Neutrophil (primary cell): ENCODE results near the gene CKB.

Experiments
- H3K27ac ChIP-seq: fragments of 200-600 bp; sonication (generic); 2 replicates; pipeline ENCODE4 v1.5.1; 2016; ENCODE audit warnings: mild to moderate bottlenecking, moderate library complexity
- H3K27me3 ChIP-seq: fragments of 200-600 bp; sonication (generic); 2 replicates; pipeline ENCODE4 v1.6.0; 2016; ENCODE audit warnings: mild to moderate bottlenecking
- H3K36me3 ChIP-seq: fragments of 200-600 bp; sonication (generic); 2 replicates; pipeline ENCODE4 v1.5.1; 2017
- H3K4me1 ChIP-seq, 2 experiments: fragments of 200-600 bp in 1 of 2; sonication (generic) in 1 of 2; 1 replicate in 1 of 2; 2 replicates in 1 of 2; pipeline versions ENCODE4 v1.5.1 to v1.6.1; 2013 to 2016; ENCODE audit warnings: low read depth in 1 of 2, low read length in 1 of 2, mild to moderate bottlenecking in 1 of 2, moderate library complexity in 1 of 2; ENCODE audit not compliant: control insufficient read depth in 1 of 2, insufficient read depth in 1 of 2
- H3K4me3 ChIP-seq, 2 experiments: fragments of 200-600 bp in 1 of 2; sonication (generic) in 1 of 2; 1 replicate in 1 of 2; 2 replicates in 1 of 2; pipeline ENCODE4 v1.5.1; 2013 to 2016; ENCODE audit warnings: low read depth in 1 of 2, low read length in 1 of 2, mild to moderate bottlenecking in 1 of 2, moderate library complexity in 1 of 2
- H3K9me3 ChIP-seq: fragments of 200-600 bp; sonication (generic); 2 replicates; pipeline ENCODE4 v1.5.1; 2016
- TF ChIP-seq, protein P1 (sequence below): fragments of 200-600 bp; sonication (generic); IDR thresholded peaks from 2 replicates; pipeline ENCODE4 v1.5.1; 2016; ENCODE audit warnings: antibody characterized with exemption

CKB gene

DNA sequence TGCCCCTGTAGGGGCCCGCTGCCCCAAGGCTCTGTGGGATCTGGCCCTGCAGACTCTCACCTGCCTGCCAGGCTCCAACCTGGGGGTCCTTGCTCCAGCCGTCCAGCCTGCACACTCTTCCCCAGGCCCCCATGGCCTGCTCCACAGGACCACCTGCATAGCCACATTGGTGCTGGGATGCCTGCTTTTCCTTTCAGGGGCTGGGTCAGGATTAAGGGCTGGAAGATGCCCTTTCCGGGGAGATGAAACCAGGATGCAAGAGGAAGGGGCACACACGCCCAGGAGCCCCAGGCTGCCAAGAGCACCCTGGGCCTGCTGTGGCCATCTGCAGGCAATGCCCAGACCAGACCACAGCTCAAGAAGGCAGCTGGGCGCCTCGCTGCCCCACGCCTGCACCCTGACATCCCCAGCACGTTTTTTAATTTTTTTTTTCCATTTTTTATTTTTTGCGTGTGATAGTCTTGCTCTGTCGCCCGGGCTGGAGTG is 24.9 kb upstream of the CKB start:
- Histone ChIP-seq H3K4me3 (no peak overlapping the region), H3K27ac (no peak overlapping the region), H3K27me3 (no peaks in the 10 kb centered on the region), H3K9me3 (no peaks in the 10 kb centered on the region), H3K4me1 (no peaks in the 10 kb centered on the region), H3K36me3 (no peaks in the 10 kb centered on the region)
- TF ChIP-seq, protein P1, sequence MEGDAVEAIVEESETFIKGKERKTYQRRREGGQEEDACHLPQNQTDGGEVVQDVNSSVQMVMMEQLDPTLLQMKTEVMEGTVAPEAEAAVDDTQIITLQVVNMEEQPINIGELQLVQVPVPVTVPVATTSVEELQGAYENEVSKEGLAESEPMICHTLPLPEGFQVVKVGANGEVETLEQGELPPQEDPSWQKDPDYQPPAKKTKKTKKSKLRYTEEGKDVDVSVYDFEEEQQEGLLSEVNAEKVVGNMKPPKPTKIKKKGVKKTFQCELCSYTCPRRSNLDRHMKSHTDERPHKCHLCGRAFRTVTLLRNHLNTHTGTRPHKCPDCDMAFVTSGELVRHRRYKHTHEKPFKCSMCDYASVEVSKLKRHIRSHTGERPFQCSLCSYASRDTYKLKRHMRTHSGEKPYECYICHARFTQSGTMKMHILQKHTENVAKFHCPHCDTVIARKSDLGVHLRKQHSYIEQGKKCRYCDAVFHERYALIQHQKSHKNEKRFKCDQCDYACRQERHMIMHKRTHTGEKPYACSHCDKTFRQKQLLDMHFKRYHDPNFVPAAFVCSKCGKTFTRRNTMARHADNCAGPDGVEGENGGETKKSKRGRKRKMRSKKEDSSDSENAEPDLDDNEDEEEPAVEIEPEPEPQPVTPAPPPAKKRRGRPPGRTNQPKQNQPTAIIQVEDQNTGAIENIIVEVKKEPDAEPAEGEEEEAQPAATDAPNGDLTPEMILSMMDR = no peak

DNA sequence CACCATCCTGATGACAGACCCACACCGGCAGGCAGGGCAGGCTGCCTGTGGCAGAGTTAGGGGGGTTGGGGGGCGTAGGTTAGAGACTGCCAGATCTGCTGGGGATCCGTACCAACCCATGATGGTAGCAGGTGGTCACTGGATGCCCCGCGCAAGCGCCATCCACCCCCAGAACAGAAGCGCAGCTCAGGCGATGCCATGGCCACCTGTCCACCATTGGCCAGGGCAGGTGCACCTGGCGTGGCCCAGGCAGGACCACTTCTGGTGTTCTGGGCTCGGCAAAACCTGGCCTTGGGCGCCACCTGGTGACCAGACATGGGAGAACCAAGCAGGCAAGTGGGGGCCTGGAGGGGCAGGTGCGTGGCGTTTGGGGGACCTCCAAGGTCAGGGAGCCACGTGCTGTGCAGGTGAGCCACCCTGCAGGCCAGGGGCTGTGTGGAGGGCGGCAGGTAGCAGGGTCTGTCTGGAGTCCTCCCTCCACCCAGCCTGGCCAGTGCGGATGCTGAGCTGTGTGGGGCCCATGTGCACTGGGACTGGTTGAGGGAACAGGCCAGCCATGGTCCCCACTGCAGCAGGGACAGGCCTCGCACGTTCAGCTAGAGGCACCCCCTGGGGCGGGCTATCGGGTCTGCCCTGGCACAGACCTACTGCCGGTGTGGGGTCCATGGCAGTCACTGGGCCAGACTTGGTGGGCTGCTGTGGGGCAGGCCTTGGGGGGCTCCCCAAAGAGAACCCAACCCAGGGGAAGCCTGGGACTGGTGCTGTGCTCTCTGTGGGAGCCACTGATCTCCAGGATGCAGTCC is 24.2 kb upstream of the CKB start:
- TF ChIP-seq, protein P1 = peak; percentile 88
- no peaks in the 10 kb centered on the region for H3K9me3 ChIP-seq
- H3K27me3 ChIP-seq = peaks cover 4% of the 10 kb centered on the region
- H3K4me3 ChIP-seq = no peak overlapping the region
- no peaks in the 10 kb centered on the region for H3K4me1 ChIP-seq
- H3K27ac ChIP-seq = no peak overlapping the region
- H3K36me3 ChIP-seq = no peaks in the 10 kb centered on the region

DNA sequence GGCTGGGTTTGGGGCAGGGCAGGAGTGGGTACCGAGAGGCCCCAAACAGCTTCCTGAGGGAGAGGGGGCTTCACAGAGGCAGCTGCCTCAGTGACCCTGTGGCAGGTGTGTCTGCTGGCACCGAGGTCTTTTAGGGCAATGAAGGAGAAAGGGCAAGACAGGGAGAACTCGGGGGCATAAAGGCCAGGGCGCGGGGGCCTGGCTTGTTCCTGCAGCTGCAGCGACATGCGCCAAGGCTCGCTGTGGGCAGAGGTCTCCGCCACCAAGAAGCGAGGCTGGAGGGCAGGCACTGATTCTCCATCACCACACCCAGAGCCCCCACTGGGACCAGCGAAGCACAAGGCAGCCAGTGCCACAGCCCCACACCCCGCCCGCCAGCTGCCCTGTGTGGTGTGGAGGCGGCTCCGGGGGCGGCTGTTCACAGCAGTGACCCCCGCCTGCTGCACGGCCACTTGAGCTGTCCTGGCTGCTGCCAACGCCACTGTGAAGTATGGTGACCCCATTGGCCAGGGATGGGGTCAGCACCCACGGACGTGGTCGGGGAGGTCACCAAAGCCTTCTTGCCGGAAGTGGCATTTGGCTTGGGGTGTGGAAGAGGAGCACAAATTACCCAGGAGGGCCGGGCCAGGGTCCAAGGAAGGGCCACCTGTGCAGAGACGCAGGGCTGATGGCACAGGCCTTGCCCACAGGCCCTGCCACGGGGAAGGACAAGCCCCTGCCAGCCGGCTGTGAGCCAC is 23.5 kb upstream of the CKB start:
- no peaks in the 10 kb centered on the region for H3K36me3 ChIP-seq
- TF ChIP-seq, protein P1 = no peak
- H3K27ac ChIP-seq = no peak overlapping the region
- peaks cover 11% of the 10 kb centered on the region for H3K27me3 ChIP-seq
- no peak overlapping the region for H3K4me3 ChIP-seq
- H3K9me3 ChIP-seq = no peaks in the 10 kb centered on the region
- H3K4me1 ChIP-seq = no peaks in the 10 kb centered on the region

- no peak overlapping the region for H3K4me3 ChIP-seq
- H3K9me3 ChIP-seq = no peaks in the 10 kb centered on the region
- no peaks in the 10 kb centered on the region for H3K36me3 ChIP-seq
- TF ChIP-seq, protein P1 = no peak
- H3K27me3 ChIP-seq = peaks cover 18% of the 10 kb centered on the region
- H3K4me1 ChIP-seq = no peaks in the 10 kb centered on the region
- H3K27ac ChIP-seq = no peak overlapping the region
These were observed 22.7 kb upstream of the CKB start for GRCh38 chr14:103545219-103545914.

DNA sequence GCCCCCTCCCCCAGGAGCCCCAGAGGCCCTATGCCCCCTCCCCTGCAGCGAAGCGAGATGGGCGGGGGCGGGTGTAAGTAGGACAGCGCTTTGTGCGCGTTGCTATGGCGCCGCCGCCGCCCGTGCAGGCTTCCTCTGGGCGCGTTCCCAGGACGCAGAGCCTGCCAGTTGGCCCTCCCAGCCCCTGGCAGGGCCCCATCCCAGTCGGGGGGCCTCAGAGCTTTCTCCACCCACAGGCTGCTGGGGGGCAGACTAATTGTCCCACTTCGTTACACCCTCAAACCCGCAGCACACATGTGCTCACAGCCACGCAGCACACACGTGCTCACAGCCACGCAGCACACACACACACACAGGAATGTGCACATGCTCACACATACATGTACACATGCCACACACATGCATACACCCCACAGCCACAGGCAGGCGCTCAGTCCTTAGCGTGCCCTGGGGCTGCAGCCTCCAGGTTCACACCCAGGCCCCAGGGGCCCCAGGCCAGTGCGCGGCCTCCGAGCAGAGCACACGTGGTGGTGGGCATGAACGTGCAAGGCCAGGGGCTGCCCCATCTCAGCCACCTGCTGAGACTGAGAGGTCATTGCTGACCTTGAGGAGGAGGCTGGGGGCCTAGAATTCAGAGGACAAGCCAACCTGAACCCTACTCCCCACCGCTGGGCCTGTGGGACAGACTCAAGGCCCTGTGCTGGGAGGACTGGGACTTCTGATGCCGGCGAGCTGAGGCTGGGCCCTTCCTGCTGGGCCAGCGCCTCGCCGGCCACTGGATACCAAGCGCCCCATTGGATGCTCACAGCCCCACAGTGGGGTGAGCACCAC is 22.0 kb upstream of the CKB start:
- peaks cover 26% of the 10 kb centered on the region for H3K27me3 ChIP-seq
- H3K4me3 ChIP-seq = no peak overlapping the region
- no peaks in the 10 kb centered on the region for H3K4me1 ChIP-seq
- no peaks in the 10 kb centered on the region for H3K9me3 ChIP-seq
- no peaks in the 10 kb centered on the region for H3K36me3 ChIP-seq
- no peak overlapping the region for H3K27ac ChIP-seq
- TF ChIP-seq, protein P1 = no peak
